ENCODE measurements around the gene RELN. TPM values are rescaled to one million over a fixed set of nuclear protein-coding genes. Genes with fewer than 3 reads are reported as not detected.

The RELN gene
- total and polyA plus RNA-seq, 5 donors from 2014 or later, result not detected

DNA sequence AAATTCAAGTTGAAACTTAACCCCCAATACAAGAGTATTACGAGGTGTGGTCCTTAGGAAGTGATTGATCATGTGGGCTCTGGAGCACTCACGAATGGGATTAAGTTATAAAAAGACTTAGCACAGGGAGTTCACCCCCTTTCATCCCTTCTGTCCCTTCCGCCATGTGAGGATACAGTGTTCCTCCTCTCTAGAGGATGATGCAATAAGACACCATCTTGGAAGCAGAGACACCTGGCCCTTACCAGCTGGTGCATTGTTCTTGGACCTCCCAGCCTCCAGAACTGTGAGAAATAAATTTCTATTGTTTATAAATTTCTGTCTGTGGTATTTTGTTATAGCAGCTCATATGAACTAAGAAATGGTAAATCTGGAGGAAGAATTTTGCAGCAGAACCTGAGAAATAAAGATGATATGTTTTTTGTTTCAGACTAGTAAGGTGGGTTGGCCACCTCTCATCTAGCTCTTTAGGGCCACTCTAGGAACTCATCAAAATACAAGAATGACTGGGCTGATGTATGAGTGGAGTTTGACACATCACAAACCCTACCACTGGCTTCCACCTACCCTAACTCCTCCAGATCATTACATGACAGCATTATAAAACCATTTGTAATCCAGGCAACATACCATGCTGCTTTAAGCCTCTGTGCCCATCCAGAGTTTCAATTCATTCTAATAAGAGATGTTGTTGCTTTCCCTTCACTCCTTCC, 565.8 kb downstream of the RELN start:
- Histone ChIP-seq H3K36me3 (ENCODE audit: control insufficient read depth, insufficient read depth, low read length) (no peaks in the 10 kb centered on the region), H3K4me3 (ENCODE audit: low read depth, low read length) (no peak overlapping the region), H3K4me1 (ENCODE audit: control insufficient read depth, insufficient read depth, low read length, poor library complexity, severe bottlenecking) (no peaks in the 10 kb centered on the region), H3K9me3 (ENCODE audit: control insufficient read depth in 2 of 2, low read length in 2 of 2) (no peaks in the 10 kb centered on the region), H3K27ac (ENCODE audit: insufficient read depth, low read length, poor library complexity, severe bottlenecking) (no peak overlapping the region), H3K27me3 (ENCODE audit: control insufficient read depth, insufficient read depth, low read length) (peaks cover 9% of the 10 kb centered on the region)
- no peak for DNase-seq
- H3K27ac Mint-ChIP-seq, result no peak overlapping the region
- H3K36me3 Mint-ChIP-seq, result no peaks in the 10 kb centered on the region
- H3K4me1 Mint-ChIP-seq, result no peaks in the 10 kb centered on the region
- H3K27me3 Mint-ChIP-seq, result peaks cover 28% of the 10 kb centered on the region
- peaks cover 0 to 3% (median 0%) of the 10 kb centered on the region in 7 donors for H3K9me3 Mint-ChIP-seq
- no peak for ATAC-seq (ENCODE audit: low read depth in 2 of 2)
- no peak overlapping the region for H3K4me3 Mint-ChIP-seq

Other genes starting within 250 kb of the RELN start
- gene ORC5, start 218.4 kb upstream of the RELN start, total RNA-seq, result 16.7 TPM
- gene ORC5, start 218.4 kb upstream of the RELN start, polyA plus RNA-seq, result 10 to 100 TPM; 19.4 to 30.0 (median 29.1) TPM

Measured in CD4-positive, CD25-positive, alpha-beta regulatory T cell (primary cell).